ENCODE data around the gene PPP1R14D. TPM values are rescaled to one million over a fixed set of nuclear protein-coding genes. Genes with fewer than 3 reads are reported as not detected.

PPP1R14D gene
- total and polyA plus RNA-seq, 2 donors (not counting 3 experiments of a cell fraction or from before 2014, with no cell fraction given), result not detected

GRCh38 chr15:40776537-40777141, 51.9 kb downstream of the PPP1R14D start:
- no peak overlapping the region for H3K9ac ChIP-seq (replicated peaks; ENCODE audit: extremely low read depth, insufficient read depth, low read length)
- DNase-seq (ENCODE audit: low read depth, low spot score) (no peak), FAIRE-seq (no peak)
- no peak overlapping the region for H3K27ac ChIP-seq (ENCODE audit: insufficient read depth, low read depth, low read length)
- H3K4me1 ChIP-seq (ENCODE audit: control insufficient read depth, extremely low read depth, insufficient read depth, low read length), result no peaks in the 10 kb centered on the region
- BruUV-seq (replicated peaks), result no TSS peak
- no peaks in the 10 kb centered on the region for H4K20me1 ChIP-seq (replicated peaks; ENCODE audit: control insufficient read depth, extremely low read depth, insufficient read depth, low read length)
- dilution Hi-C loops (cut with MboI; ENCODE audit: extremely low pct_ligation_motif_present, low sequenced_read_pairs) (no loop called here), intact Hi-C loops (cut with micrococcal nuclease) (no loop called here)
- H2AFZ ChIP-seq (ENCODE audit: low read depth, low read length), result no peak overlapping the region
- H3K4me3 ChIP-seq (replicated peaks in 1 of 3; ENCODE audit: insufficient read depth in 1 of 3, low read depth in 1 of 3, low read length in 3 of 3), result no peak overlapping the region
- no peaks in the 10 kb centered on the region for H3K79me2 ChIP-seq (ENCODE audit: control insufficient read depth, insufficient read depth, low read length)
- H3K9me3 ChIP-seq (replicated peaks; ENCODE audit: control insufficient read depth, insufficient read depth, low read length), result no peaks in the 10 kb centered on the region
- H3K36me3 ChIP-seq (ENCODE audit: control insufficient read depth in 2 of 2, extremely low read depth in 1 of 2, insufficient read depth in 2 of 2, low read length in 2 of 2), result peaks cover 0 to 38% of the 10 kb centered on the region in 2 experiments
- POLR2A ChIA-PET, result no interaction called here
- no peaks in the 10 kb centered on the region for H3K9me1 ChIP-seq (replicated peaks; ENCODE audit: control insufficient read depth, extremely low read depth, insufficient read depth, low read length)
- H3K4me2 ChIP-seq (ENCODE audit: insufficient read depth, low read length), result no peak overlapping the region
- H3K27me3 ChIP-seq (ENCODE audit: control insufficient read depth in 2 of 2, insufficient read depth in 2 of 2, low read length in 2 of 2), result no peaks in the 10 kb centered on the region
- CTCF ChIA-PET, result interaction anchor here (0.8 to 2.4 kb wide), 3 partner anchors 9 to 30 kb away, joined by 3 to 8 read pairs (median 5); partner anchors contain the start of gene GCHFR
- TF ChIP-seq GATA2 (IDR thresholded peaks at IDR 0.05; ENCODE audit: insufficient read depth, insufficient read length, low read depth, low read length) (no peak), POLR2AphosphoS5 (IDR thresholded peaks at IDR 0.05; ENCODE audit: insufficient read depth, low read depth, low read length) (no peak), POLR2A (IDR thresholded peaks at IDR 0.05; ENCODE audit: low read depth, low read length) (no peak), EZH2 (IDR thresholded peaks at IDR 0.05; ENCODE audit: borderline replicate concordance, low read depth, low read length, severe bottlenecking) (no peak), CTCF (IDR thresholded peaks at IDR 0.05; ENCODE audit: extremely low read depth in 1 of 2, insufficient read depth in 1 of 2, low read depth in 1 of 2, low read length in 2 of 2) (no peak), MYC (IDR thresholded peaks at IDR 0.05; ENCODE audit: low read depth, low read length) (no peak), MAX (IDR thresholded peaks at IDR 0.05; ENCODE audit: insufficient read depth, insufficient read length) (no peak), FOS (IDR thresholded peaks at IDR 0.05; ENCODE audit: borderline replicate concordance, insufficient read depth, low read length) (no peak), JUN (IDR thresholded peaks at IDR 0.05; ENCODE audit: borderline replicate concordance, insufficient read depth, insufficient read length, low read depth) (no peak)

Measured in endothelial cell of umbilical vein (primary cell).